ENCODE measurements around the gene BCL10. TPM values are rescaled to one million over a fixed set of nuclear protein-coding genes. Genes with fewer than 3 reads are reported as not detected.

BCL10 gene
- total and polyA plus RNA-seq, 2 of the 8 experiments (the other 6 are each of a cell fraction or from before 2014, with no cell fraction given), result 7.4 to 29.6 TPM

GRCh38 chr1:85317560-85317959 lies 41.1 kb upstream of the BCL10 start:
- Histone ChIP-seq H3K23me2 (ENCODE audit: low read depth, low read length) (no peaks in the 10 kb centered on the region), H3K9ac (replicated peaks in 1 of 4; ENCODE audit: extremely low read depth in 1 of 4, low read depth in 3 of 4, low read length in 3 of 4) (no peak overlapping the region), H2AFZ (ENCODE audit: low read length) (no peak overlapping the region), H3K27me3 (replicated peaks in 1 of 4; ENCODE audit: control insufficient read depth in 3 of 4, extremely low read depth in 1 of 4, insufficient read depth in 3 of 4, low read length in 3 of 4) (no peaks in the 10 kb centered on the region), H3K14ac (ENCODE audit: insufficient read length) (no peak overlapping the region), H3K4me3 (ENCODE audit: extremely low read depth in 1 of 4, insufficient read depth in 2 of 4, low read depth in 3 of 4, low read length in 4 of 4) (no peak overlapping the region), H3K56ac (replicated peaks; ENCODE audit: insufficient read length, low read depth, low read length) (no peak overlapping the region), H2BK15ac (ENCODE audit: low read length) (no peak overlapping the region), H2BK20ac (ENCODE audit: low read length) (no peak overlapping the region), H4K20me1 (replicated peaks in 1 of 2; ENCODE audit: control insufficient read depth in 1 of 2, insufficient read depth in 2 of 2, low read length in 2 of 2) (peaks cover 0 to 1% of the 10 kb centered on the region in 2 experiments), H2BK5ac (ENCODE audit: low read depth, low read length) (no peak overlapping the region), H4K8ac (ENCODE audit: extremely low read depth, insufficient read depth, low read length) (no peak overlapping the region), H3K4me2 (ENCODE audit: insufficient read depth in 1 of 2, low read depth in 2 of 2, low read length in 2 of 2) (no peak overlapping the region), H2BK12ac (ENCODE audit: low read depth, low read length) (no peak overlapping the region), H3K18ac (ENCODE audit: extremely low read depth, low read length) (no peak overlapping the region), H3K9me3 (ENCODE audit: insufficient read depth in 2 of 2, low read depth in 1 of 2, low read length in 1 of 2) (no peaks in the 10 kb centered on the region), H2AK5ac (ENCODE audit: low read depth, low read length) (no peak overlapping the region), H3K79me1 (ENCODE audit: low read depth, low read length) (no peaks in the 10 kb centered on the region), H3K23ac (ENCODE audit: insufficient read length) (no peak overlapping the region), H3K79me2 (ENCODE audit: control insufficient read depth in 1 of 2, insufficient read depth in 2 of 2, low read length in 2 of 2) (no peaks in the 10 kb centered on the region), H3K27ac (ENCODE audit: low read depth, low read length) (no peak overlapping the region), H4K91ac (replicated peaks; ENCODE audit: insufficient read length, low read length) (no peak overlapping the region), H3K4me1 (replicated peaks in 1 of 4; ENCODE audit: control insufficient read depth in 3 of 4, insufficient read depth in 4 of 4, low read length in 3 of 4) (no peaks in the 10 kb centered on the region), H3K36me3 (ENCODE audit: control insufficient read depth in 2 of 4, insufficient read depth in 4 of 4, low read length in 3 of 4) (no peaks in the 10 kb centered on the region; a peak in 1 of 8 replicates), H4K5ac (ENCODE audit: insufficient read length, low read depth, low read length) (no peak overlapping the region), H2BK120ac (replicated peaks; ENCODE audit: low read depth, low read length) (no peak overlapping the region), H3K4ac (replicated peaks; ENCODE audit: insufficient read length, low read depth, low read length) (no peak overlapping the region)
- ChIA-PET POLR2A (ENCODE audit: partially characterized antibody) (no interaction called here), CTCF (ENCODE audit: partially characterized antibody) (interaction anchor here (0.7 to 1.5 kb wide), 4 partner anchors 8 to 189 kb away, joined by 3 to 4 read pairs (median 3); no protein-coding TSS in a partner anchor)
- no peak for FAIRE-seq
- no peak for DNase-seq (ENCODE audit: low read depth in 1 of 2, low spot score in 2 of 2)
- 92% methylated on average over 5 of the region's 5 CpGs; no CpG with 5 or more reads in 1 of the 2 experiments for WGBS, 2 experiments (ENCODE audit: extremely low coverage in 1 of 2, insufficient coverage in 1 of 2, insufficient read length in 1 of 2, insufficient replicate concordance in 2 of 2, low coverage in 1 of 2, low lambda C conversion rate in 2 of 2, missing lambda C conversion rate in 1 of 2)
- TF ChIP-seq CEBPB (IDR thresholded peaks at IDR 0.05; ENCODE audit: low read depth, low read length), result no peak

Measured in H1 (cell line).